Breast epithelium (tissue), 4 donors: ENCODE results near the gene OSBPL10. TPM values are rescaled to one million over a fixed set of nuclear protein-coding genes. Genes with fewer than 3 reads are reported as not detected.

Source experiments
- DNase-seq, 2 donors: peaks; one replicate each; pipeline ENCODE4 v3.0.0-alpha.2; 2019; ENCODE audit warnings: low spot score in 2 of 2
- H3K27ac ChIP-seq, 2 donors: fragments of 200-600 bp; sonication (generic) in 1 of 2; one replicate each; pipeline ENCODE4 v1.5.1; 2016 to 2019; ENCODE audit warnings: mild to moderate bottlenecking in 1 of 2
- H3K27me3 ChIP-seq, 2 donors: fragments of 200-600 bp; sonication (generic) in 1 of 2; one replicate each; pipeline versions ENCODE4 v1.5.1 to v1.6.0; 2017 to 2019; ENCODE audit warnings: control low read depth in 1 of 2, mild to moderate bottlenecking in 1 of 2
- H3K36me3 ChIP-seq: fragments of 200-600 bp; one replicate; pipeline ENCODE4 v1.5.1; 2019
- H3K4me1 ChIP-seq, 2 donors: fragments of 200-600 bp; sonication (generic); one replicate each; pipeline ENCODE4 v1.5.1; 2016 to 2019; ENCODE audit warnings: control low read depth in 1 of 2
- H3K4me3 ChIP-seq, 3 donors: fragments of 200-600 bp; sonication (generic); 1 replicate in 2 of 3; 2 replicates in 1 of 3; pipeline ENCODE4 v1.5.1; 2016 to 2019; ENCODE audit warnings: mild to moderate bottlenecking in 3 of 3, moderate library complexity in 2 of 3
- H3K9me3 ChIP-seq, 2 donors: fragments of 200-600 bp; sonication (generic) in 1 of 2; one replicate each; pipeline ENCODE4 v1.5.1; 2016 to 2019; ENCODE audit warnings: control low read depth in 1 of 2
- POLR2A ChIP-seq: fragments of 450-650 bp; IDR thresholded peaks from one replicate; pipeline ENCODE4 v1.6.1; 2016; ENCODE audit warnings: antibody characterized with exemption, mild to moderate bottlenecking, moderate library complexity
- POLR2AphosphoS5 ChIP-seq, 3 donors: sonication (generic); formaldehyde crosslinking; IDR thresholded peaks; one replicate each; pipeline ENCODE4 v1.6.1; 2017; ENCODE audit warnings: antibody characterized with exemption in 3 of 3
- intact Hi-C: fragments of 100-400 bp; cut with DNase I; formaldehyde crosslinking; loops from one replicate; pipeline ENCODE4 v1.15.1; 2023; ENCODE audit warnings: low total_unique reads
- total RNA-seq, 3 donors: library from RNA; depleted of rRNA; stranded (reverse); fragments of >200 nt; gene quantifications; one replicate each; pipeline ENCODE4 v1.1.0, GENCODE V29; 2016
- TF ChIP-seq, protein P1 (sequence below), 3 donors: fragments of 450-650 bp; IDR thresholded peaks; one replicate each; pipeline ENCODE4 v1.5.1; 2016 to 2017; ENCODE audit warnings: antibody characterized with exemption in 3 of 3, mild to moderate bottlenecking in 3 of 3, moderate library complexity in 3 of 3

Gene OSBPL10
- total RNA-seq, 3 donors from 2014 or later: 17.6 to 47.4 (median 26.5) TPM

DNA sequence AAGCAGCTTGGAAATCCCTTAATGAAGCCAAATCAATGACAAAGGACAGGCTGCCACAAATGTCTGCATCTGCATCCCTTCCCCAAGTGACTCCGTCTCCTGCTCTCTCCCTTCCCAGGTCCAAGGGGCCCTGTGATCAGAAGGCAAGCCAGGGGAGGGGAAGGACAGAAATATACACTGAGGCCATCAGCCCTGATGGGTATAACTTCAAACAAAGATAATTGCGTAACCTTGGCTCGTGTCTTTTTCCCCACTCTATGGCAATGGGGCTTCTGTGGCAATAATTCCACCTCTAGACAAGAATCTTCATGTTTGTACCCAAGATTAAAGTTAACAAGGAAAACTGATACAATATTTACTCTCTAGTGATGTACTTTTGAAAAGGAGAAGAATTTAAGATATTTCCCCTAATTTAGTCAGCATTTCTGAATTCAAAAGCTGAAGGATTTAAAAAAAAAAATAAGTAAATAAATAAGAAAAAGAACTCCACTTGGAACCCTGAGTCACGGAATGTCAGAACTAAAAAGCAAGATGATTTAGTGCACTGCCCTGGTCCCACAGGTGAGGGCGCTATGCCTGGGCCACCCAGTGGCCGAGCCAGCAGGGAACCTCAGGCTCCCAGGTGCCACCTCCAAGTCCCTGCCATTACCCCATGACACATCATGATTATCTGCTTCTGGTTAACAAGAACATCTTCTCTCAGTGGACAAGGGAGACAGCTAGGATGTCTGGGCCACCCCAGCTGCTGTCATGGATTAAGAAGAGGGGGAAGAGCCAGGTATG lies 293.9 kb downstream of the OSBPL10 start:
- Histone ChIP-seq H3K27ac (no peak overlapping the region), H3K4me3 (no peak overlapping the region), H3K27me3 (no peaks in the 10 kb centered on the region), H3K36me3 (no peaks in the 10 kb centered on the region), H3K4me1 (no peaks in the 10 kb centered on the region), H3K9me3 (no peaks in the 10 kb centered on the region)
- intact Hi-C loops: no loop called here
- no peak for DNase-seq
- no peak for TF ChIP-seq POLR2A
- TF ChIP-seq, protein P1, sequence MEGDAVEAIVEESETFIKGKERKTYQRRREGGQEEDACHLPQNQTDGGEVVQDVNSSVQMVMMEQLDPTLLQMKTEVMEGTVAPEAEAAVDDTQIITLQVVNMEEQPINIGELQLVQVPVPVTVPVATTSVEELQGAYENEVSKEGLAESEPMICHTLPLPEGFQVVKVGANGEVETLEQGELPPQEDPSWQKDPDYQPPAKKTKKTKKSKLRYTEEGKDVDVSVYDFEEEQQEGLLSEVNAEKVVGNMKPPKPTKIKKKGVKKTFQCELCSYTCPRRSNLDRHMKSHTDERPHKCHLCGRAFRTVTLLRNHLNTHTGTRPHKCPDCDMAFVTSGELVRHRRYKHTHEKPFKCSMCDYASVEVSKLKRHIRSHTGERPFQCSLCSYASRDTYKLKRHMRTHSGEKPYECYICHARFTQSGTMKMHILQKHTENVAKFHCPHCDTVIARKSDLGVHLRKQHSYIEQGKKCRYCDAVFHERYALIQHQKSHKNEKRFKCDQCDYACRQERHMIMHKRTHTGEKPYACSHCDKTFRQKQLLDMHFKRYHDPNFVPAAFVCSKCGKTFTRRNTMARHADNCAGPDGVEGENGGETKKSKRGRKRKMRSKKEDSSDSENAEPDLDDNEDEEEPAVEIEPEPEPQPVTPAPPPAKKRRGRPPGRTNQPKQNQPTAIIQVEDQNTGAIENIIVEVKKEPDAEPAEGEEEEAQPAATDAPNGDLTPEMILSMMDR (IDR thresholded peaks at IDR 0.05): no peak

GRCh38 chr3:31680072-31680870 lies 300.8 kb downstream of the OSBPL10 start:
- TF ChIP-seq POLR2A: no peak
- TF ChIP-seq, protein P1 (IDR thresholded peaks at IDR 0.05): no peak
- TF ChIP-seq POLR2AphosphoS5 (IDR thresholded peaks at IDR 0.05): no peak
- no peaks in the 10 kb centered on the region for H3K27me3 ChIP-seq
- H3K27ac ChIP-seq: no peak overlapping the region
- H3K4me3 ChIP-seq: no peak overlapping the region
- intact Hi-C loops: no loop called here
- H3K4me1 ChIP-seq: no peaks in the 10 kb centered on the region
- no peak for DNase-seq
- H3K9me3 ChIP-seq: no peaks in the 10 kb centered on the region
- H3K36me3 ChIP-seq: no peaks in the 10 kb centered on the region

DNA sequence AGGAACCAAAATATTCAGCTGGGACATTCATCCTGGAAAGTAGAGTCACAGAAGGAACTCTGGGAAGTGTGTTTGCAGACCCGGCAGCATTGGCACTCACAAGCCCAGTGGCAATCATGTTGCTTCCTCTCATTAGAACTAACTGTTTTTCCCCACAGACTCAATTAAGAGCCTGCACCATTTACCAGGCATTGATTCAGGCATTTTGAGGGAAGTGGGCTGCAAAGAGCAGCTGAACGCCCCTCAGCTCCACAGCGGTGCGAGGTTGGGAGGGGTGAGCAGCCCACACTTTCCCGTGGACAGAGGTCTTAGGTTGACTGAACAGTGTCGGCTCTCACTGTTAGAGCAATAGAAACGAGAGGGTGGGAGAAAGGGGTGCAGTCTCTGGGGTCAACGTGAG lies 304.5 kb downstream of the OSBPL10 start:
- no peaks in the 10 kb centered on the region for H3K27me3 ChIP-seq
- no peak for DNase-seq
- no peak overlapping the region for H3K4me3 ChIP-seq
- no peaks in the 10 kb centered on the region for H3K36me3 ChIP-seq
- TF ChIP-seq POLR2AphosphoS5 (IDR thresholded peaks at IDR 0.05): no peak
- TF ChIP-seq, protein P1 (IDR thresholded peaks at IDR 0.05): no peak
- no peak for TF ChIP-seq POLR2A
- H3K4me1 ChIP-seq: no peaks in the 10 kb centered on the region
- intact Hi-C loops: no loop called here
- no peak overlapping the region for H3K27ac ChIP-seq
- no peaks in the 10 kb centered on the region for H3K9me3 ChIP-seq

DNA sequence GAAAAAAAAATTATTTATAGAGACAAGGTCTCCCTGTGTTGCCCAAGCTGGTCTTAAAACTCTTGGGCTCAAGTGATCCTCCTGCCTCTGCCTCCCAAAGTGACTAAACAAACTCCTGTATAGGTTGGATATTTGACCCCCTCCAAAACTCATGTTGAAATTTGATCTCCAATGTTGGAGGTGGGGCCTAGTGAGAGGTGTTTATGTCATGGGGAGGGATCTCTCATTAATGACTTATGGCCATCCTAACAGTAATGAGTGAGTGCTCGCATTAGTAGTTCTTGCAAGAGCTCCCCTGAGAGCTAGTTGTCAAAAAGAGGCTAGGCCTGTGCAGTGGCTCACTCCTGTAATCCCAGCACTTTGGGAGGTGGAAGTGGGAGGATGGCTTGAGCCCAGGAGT lies 307.1 kb downstream of the OSBPL10 start:
- H3K27ac ChIP-seq: no peak overlapping the region
- intact Hi-C loops: no loop called here
- DNase-seq: no peak
- H3K4me3 ChIP-seq: no peak overlapping the region
- H3K27me3 ChIP-seq: no peaks in the 10 kb centered on the region
- no peaks in the 10 kb centered on the region for H3K4me1 ChIP-seq
- TF ChIP-seq POLR2AphosphoS5 (IDR thresholded peaks at IDR 0.05): no peak
- TF ChIP-seq, protein P1 (IDR thresholded peaks at IDR 0.05): no peak
- TF ChIP-seq POLR2A: no peak
- H3K9me3 ChIP-seq: no peaks in the 10 kb centered on the region
- no peaks in the 10 kb centered on the region for H3K36me3 ChIP-seq

DNA sequence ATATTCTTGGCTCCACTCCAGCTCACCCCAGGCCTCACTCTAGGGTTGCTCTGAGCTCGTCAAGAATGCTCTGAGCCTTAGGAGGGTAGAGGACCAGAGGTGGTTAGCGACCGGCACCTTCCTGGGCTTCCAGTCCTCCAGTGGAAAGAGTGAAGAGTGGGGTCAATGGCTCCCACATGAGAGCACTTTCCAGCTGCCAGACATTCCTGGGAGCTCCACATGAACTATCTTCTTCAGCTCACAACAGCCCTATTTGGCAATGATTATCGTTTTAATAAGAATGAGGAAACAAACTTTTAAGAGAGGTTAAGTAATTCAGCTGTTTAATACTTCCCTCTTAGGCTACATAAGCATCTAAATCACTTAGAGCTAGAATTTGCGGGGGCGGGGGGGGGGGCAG lies 309.1 kb downstream of the OSBPL10 start:
- intact Hi-C loops: no loop called here
- Histone ChIP-seq H3K27ac (peak overlapping the region; percentile 40 to 71), H3K4me3 (no peak overlapping the region), H3K9me3 (no peaks in the 10 kb centered on the region), H3K27me3 (no peaks in the 10 kb centered on the region), H3K4me1 (no peaks in the 10 kb centered on the region), H3K36me3 (no peaks in the 10 kb centered on the region)
- TF ChIP-seq POLR2AphosphoS5 (IDR thresholded peaks at IDR 0.05) (no peak), POLR2A (no peak)
- TF ChIP-seq, protein P1 (IDR thresholded peaks at IDR 0.05): no peak
- no peak for DNase-seq
